SH-SY5Y (cell line): ENCODE data around the gene SLC39A11.

Source experiments
- GATA2 ChIP-seq: IDR thresholded peaks from 2 replicates; pipeline ENCODE4 v1.6.1; 2011; ENCODE audit warnings: mild to moderate bottlenecking, low read depth, low read length
- GATA3 ChIP-seq: IDR thresholded peaks from 2 replicates; pipeline ENCODE4 v1.6.1; 2011; ENCODE audit warnings: low read depth, mild to moderate bottlenecking, low read length, moderate library complexity

DNA sequence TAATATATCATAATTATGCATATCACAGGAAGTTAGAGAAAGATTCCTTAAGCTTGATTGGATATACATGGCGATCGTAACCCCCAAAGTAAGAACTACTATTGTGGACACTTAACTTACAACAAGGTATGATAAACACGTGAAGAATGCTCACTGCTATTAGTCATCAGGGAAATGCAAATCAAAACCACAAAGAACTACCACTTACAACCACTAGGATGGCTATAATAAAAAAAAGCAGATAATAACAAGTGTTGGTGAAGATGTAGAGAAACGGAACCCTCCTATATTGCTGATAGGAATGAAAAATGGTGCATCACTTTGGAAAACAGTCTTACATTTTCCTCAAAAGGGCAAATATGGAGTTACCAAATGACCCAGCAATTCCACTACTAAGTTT is 265.9 kb downstream of the SLC39A11 start:
- TF ChIP-seq GATA3 = no peak
- TF ChIP-seq GATA2 = no peak
